Cardiac atrium fibroblast (primary cell): ENCODE results near the gene COX11. TPM values are rescaled to one million over a fixed set of nuclear protein-coding genes. Genes with fewer than 3 reads are reported as not detected.

Experiments
- total RNA-seq: library from RNA; depleted of rRNA; stranded (reverse); fragments of >200 nt; gene quantifications from 2 replicates; pipeline ENCODE4 v1.2.3, GENCODE V29; 2015

Gene COX11, protein sequence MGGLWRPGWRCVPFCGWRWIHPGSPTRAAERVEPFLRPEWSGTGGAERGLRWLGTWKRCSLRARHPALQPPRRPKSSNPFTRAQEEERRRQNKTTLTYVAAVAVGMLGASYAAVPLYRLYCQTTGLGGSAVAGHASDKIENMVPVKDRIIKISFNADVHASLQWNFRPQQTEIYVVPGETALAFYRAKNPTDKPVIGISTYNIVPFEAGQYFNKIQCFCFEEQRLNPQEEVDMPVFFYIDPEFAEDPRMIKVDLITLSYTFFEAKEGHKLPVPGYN
- total RNA-seq, result 30.7 and 39.7 TPM in 2 replicates

DNA sequence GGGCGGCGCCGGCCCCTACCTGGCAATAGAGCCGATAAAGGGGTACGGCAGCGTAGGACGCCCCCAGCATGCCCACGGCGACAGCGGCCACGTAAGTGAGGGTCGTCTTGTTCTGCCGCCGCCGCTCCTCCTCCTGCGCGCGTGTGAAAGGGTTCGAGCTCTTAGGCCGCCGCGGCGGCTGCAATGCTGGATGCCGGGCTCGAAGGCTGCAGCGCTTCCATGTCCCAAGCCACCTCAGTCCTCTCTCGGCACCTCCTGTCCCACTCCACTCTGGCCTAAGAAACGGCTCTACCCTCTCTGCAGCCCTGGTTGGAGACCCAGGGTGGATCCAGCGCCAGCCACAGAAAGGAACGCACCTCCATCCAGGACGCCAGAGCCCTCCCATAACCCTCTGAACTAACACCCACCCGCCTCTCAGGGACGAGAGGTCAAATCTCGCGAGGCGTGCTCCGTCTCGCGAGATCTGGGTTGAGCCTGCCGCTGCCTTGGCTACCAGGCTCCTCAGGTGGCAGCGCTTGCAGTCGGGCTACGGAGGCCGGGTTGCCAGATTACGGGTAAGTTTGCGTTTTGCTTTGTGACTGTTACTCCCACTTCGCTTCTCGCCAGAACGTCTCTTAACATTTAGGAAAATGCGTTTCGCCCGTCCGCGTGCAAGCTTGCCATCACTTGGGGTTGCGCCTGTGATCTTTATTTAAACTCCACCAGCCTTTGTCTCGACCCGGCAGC is at the start of gene COX11, which contains the start of gene STXBP4:
COX11 (minus strand) TSS at position 393 of the 726 bp plus-strand sequence; CDS start at position 385, 8 bp downstream.
STXBP4 (plus strand) TSS at position 504 of the 726 bp plus-strand sequence. CDS start 17,455 bp downstream, outside the sequence.

Other genes starting within 250 kb of the COX11 start
- 25.6 and 26.1 TPM in 2 replicates for gene TOM1L1, start 67.8 kb downstream of the COX11 start, total RNA-seq
- gene STXBP4, start 111 bp upstream of the COX11 start, total RNA-seq, result 1.1 and 10.2 TPM in 2 replicates